ENCODE results near the gene BORA. TPM values are rescaled to one million over a fixed set of nuclear protein-coding genes. Genes with fewer than 3 reads are reported as not detected.

The BORA gene
- 1 to 10 TPM in 1 of 4 donors, under 1 TPM in 3; 0.34 to 1.1 (median 0.52) TPM for total RNA-seq
- 1 to 10 TPM; 1.9 to 5.6 (median 2.5) TPM for polyA plus RNA-seq
- long read RNA-seq, donor 1, partial matches to known transcripts: 0 of 1 reads
- long read RNA-seq, donor 1, other reads (novel, unspliced or antisense): 0 of 1 reads
- long read RNA-seq, donor 2, partial matches to known transcripts: 0 of 3 reads
- long read RNA-seq, donor 2, other reads (novel, unspliced or antisense): 3 of 3 reads

DNA sequence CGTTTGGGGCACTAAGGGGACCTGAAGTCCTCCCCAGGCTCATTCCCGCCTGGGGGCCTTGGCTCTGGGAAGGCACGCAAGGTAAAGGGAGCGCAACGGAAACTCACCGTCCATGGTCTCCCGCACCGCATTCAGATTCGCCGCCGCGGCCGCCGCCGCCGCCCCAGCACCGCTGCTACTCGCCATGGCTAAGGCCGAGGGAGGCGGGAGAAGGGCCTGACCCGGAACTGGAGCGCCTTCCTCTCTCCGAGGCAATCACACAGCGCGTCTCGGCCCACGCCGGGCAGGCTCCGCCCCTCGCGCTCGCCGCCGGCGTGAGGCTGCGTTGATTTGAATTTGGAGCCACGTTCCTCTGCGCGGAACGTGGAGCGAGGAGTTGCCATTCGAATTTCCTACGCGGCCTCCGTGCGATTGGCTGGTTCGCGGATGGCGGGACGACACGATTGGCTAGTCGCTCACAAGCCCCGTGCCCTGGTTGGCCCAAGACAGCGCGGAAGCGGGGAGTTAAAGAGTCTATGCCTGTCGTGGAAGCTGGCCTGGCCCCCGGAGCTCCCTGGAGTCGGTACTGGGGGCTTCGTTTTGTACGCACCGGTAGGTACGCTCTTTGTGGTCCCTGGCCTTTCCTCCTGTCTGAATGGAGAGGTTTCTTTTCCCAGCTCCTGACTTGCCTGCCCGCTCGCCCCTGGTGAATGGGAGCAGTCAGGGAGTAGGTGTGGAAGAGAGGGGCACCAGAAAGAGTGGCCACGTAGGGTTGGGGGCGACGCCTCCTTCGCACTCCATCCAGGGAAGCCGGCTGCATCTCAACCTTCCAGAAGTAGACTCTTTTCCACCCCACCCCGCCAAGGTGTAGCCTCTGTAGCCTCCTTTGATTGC is at the start of gene BORA, which contains the start of gene MZT1:
Gene BORA (plus strand): TSS at position 507 of the 873 bp plus-strand sequence. CDS start 1,018 bp downstream, outside the sequence.
Gene MZT1 (minus strand): TSS at position 213 of the 873 bp plus-strand sequence. CDS start 27 bp downstream, at position 186.
- WGBS, 3 donors: 0% methylated on average over 61 to 71 of the region's 71 CpGs
- Histone ChIP-seq H3K27ac (peak within 1 kb of the TSS; percentile 75), H3K9me3 (no peaks in the 10 kb centered on the region), H3K27me3 (ENCODE audit: insufficient read depth in 3 of 3, low read length in 2 of 3) (no peaks in the 10 kb centered on the region), H3K36me3 (ENCODE audit: insufficient read depth in 1 of 2, low read depth in 1 of 2) (peaks cover 0 to 4% of the 10 kb centered on the region in 2 donors), H3K4me1 (peaks cover 16% of the 10 kb centered on the region), H3K4me3 (peak within 1 kb of the TSS; percentile 97)
- ATAC-seq (peak; percentile 98 to 99 (median 98)), DNase-seq (peak; percentile 96 to 97)
- TF ChIP-seq, protein P1, sequence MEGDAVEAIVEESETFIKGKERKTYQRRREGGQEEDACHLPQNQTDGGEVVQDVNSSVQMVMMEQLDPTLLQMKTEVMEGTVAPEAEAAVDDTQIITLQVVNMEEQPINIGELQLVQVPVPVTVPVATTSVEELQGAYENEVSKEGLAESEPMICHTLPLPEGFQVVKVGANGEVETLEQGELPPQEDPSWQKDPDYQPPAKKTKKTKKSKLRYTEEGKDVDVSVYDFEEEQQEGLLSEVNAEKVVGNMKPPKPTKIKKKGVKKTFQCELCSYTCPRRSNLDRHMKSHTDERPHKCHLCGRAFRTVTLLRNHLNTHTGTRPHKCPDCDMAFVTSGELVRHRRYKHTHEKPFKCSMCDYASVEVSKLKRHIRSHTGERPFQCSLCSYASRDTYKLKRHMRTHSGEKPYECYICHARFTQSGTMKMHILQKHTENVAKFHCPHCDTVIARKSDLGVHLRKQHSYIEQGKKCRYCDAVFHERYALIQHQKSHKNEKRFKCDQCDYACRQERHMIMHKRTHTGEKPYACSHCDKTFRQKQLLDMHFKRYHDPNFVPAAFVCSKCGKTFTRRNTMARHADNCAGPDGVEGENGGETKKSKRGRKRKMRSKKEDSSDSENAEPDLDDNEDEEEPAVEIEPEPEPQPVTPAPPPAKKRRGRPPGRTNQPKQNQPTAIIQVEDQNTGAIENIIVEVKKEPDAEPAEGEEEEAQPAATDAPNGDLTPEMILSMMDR (IDR thresholded peaks at IDR 0.05): no peak
- intact Hi-C loops (cut with DNase I): loop anchor here (1.0 to 5.0 kb wide), 2 partner anchors 55 kb away; partner anchors contain the start of genes PIBF1 (in 2 of the 2) and DIS3 (in 1 of the 2)

DNA sequence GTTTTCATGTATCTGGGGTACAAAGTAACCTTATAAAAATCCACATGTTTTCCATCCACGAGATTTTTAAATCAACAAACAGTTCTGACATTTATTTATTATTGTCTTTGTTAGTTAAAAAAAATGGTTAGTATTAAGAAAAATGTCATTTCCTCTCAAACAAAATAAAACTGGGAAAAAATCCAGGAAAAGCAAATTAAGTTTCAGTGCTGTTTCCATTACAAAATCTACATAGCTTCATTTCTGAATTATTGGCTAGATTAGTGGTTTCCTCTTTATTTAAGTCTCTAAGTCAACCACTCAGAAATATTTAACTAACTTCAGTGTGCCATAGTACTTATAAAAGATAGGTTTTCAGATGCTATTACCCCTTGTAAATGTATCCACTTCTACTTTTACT is 49.4 kb upstream of the BORA start:
- H3K36me3 ChIP-seq (ENCODE audit: insufficient read depth in 1 of 2, low read depth in 1 of 2): no peaks in the 10 kb centered on the region
- TF ChIP-seq, protein P1 (IDR thresholded peaks at IDR 0.05): no peak
- H3K27ac ChIP-seq: no peak overlapping the region
- H3K4me3 ChIP-seq: no peak overlapping the region
- DNase-seq (no peak), ATAC-seq (no peak)
- H3K27me3 ChIP-seq (ENCODE audit: insufficient read depth in 3 of 3, low read length in 2 of 3): no peaks in the 10 kb centered on the region
- H3K9me3 ChIP-seq: no peaks in the 10 kb centered on the region
- H3K4me1 ChIP-seq: no peaks in the 10 kb centered on the region
- WGBS, 3 donors: 27 to 39% (median 34%) methylated on average over 1 of the region's 1 CpG
- intact Hi-C loops (cut with DNase I): no loop called here

DNA sequence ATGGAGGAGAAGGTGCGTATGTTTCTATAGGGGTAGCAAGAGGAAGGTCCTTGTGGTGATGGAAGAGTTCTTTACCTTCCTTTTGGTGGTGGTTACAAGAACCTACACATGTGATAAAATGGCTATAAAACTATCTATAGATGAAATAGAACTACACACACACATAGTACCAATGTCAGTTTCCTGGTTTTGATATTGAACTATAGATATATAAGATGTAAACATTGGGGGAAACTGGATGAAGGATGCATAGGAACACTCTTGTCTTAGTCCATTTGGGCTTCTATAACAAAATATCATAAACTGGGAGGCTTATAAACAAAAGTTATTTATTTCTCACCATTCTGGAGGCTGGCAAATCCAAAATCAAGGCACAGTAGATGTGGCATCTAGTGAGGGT is 47.4 kb upstream of the BORA start:
- DNase-seq (no peak), ATAC-seq (no peak)
- Histone ChIP-seq H3K27ac (no peak overlapping the region), H3K27me3 (ENCODE audit: insufficient read depth in 3 of 3, low read length in 2 of 3) (no peaks in the 10 kb centered on the region), H3K4me3 (no peak overlapping the region), H3K4me1 (no peaks in the 10 kb centered on the region), H3K9me3 (no peaks in the 10 kb centered on the region), H3K36me3 (ENCODE audit: insufficient read depth in 1 of 2, low read depth in 1 of 2) (no peaks in the 10 kb centered on the region)
- intact Hi-C loops (cut with DNase I): no loop called here
- 89 to 94% (median 92%) methylated on average over 1 of the region's 1 CpG for WGBS, 3 donors
- TF ChIP-seq, protein P1 (IDR thresholded peaks at IDR 0.05): no peak

DNA sequence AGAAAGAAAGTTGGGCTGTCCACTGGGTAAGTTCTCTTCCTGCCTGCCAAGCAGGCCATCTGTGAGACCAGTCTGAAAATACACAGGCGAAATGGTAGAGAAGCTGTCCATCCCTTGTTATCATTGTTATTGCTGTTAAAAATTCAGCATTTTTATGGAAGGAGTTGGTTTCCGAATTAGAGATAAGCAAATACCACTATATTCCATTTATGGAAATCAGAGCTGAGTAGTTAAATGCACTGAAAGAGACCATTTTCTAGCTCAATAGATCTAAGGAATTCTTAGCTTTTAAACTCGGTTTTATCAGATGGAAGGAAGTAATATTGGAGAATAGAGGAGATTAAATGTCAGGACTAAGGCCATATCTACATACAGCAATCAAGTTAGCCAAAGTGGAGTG is 41.0 kb upstream of the BORA start:
- intact Hi-C loops (cut with DNase I): no loop called here
- Histone ChIP-seq H3K9me3 (no peaks in the 10 kb centered on the region), H3K36me3 (ENCODE audit: insufficient read depth in 1 of 2, low read depth in 1 of 2) (no peaks in the 10 kb centered on the region), H3K4me3 (no peak overlapping the region), H3K27me3 (ENCODE audit: insufficient read depth in 3 of 3, low read length in 2 of 3) (no peaks in the 10 kb centered on the region), H3K27ac (no peak overlapping the region), H3K4me1 (no peaks in the 10 kb centered on the region)
- no peak for DNase-seq
- WGBS, 3 donors: 72 to 81% (median 73%) methylated on average over 3 of the region's 3 CpGs
- TF ChIP-seq, protein P1 (IDR thresholded peaks at IDR 0.05): no peak
- no peak for ATAC-seq
